NCI-H2196 (cell line): ENCODE results near the gene BLM.
"Not testable (repeated sequence)": the region's sequence is repeated elsewhere in the genome, so short reads cannot be mapped to it uniquely, and the experiment has no call there.

Experiments used
- DNase-seq: peaks from one replicate; lab custom pipeline; 2025; ENCODE audit not compliant: unreplicated experiment; lab: John Stamatoyannopoulos, UW

Gene BLM

GRCh38 chr15:90840157-90840855 lies 123.2 kb downstream of the BLM start:
- DNase-seq, result no peak

GRCh38 chr15:90840954-90841353 lies 123.8 kb downstream of the BLM start:
- DNase-seq, result no peak

GRCh38 chr15:90844696-90845095 lies 127.5 kb downstream of the BLM start:
- no peak for DNase-seq

- no peak for DNase-seq
Observed at GRCh38 chr15:90845201-90845949, 128.2 kb downstream of the BLM start.

- not testable (repeated sequence) for DNase-seq
Observed at GRCh38 chr15:90849424-90849823, 132.3 kb downstream of the BLM start.

GRCh38 chr15:90851114-90851513 lies 134.0 kb downstream of the BLM start:
- no peak for DNase-seq

- DNase-seq, result no peak
Observed at GRCh38 chr15:90851940-90852339, 134.8 kb downstream of the BLM start.

GRCh38 chr15:90855139-90855538 lies 138.0 kb downstream of the BLM start:
- DNase-seq, result no peak

- DNase-seq, result no peak
Observed at GRCh38 chr15:90857337-90857736, 140.2 kb downstream of the BLM start.

GRCh38 chr15:90857883-90858443 lies 140.8 kb downstream of the BLM start:
- DNase-seq, result no peak

- no peak for DNase-seq
Observed at GRCh38 chr15:90859234-90860131, 142.3 kb downstream of the BLM start.

GRCh38 chr15:90860450-90860849 lies 143.3 kb downstream of the BLM start:
- peak; percentile 16 for DNase-seq

- peak; percentile 62 for DNase-seq
Observed at GRCh38 chr15:90860942-90861675, 144.0 kb downstream of the BLM start.

- DNase-seq, result no peak
Observed at GRCh38 chr15:90862487-90862886, 145.3 kb downstream of the BLM start.

- DNase-seq, result no peak
Observed at GRCh38 chr15:90862964-90863778, 146.0 kb downstream of the BLM start.

GRCh38 chr15:90863987-90864386 lies 146.8 kb downstream of the BLM start:
- DNase-seq, result no peak

- DNase-seq, result no peak
Observed at GRCh38 chr15:90864507-90864906, 147.4 kb downstream of the BLM start.

GRCh38 chr15:90865702-90866101 lies 148.6 kb downstream of the BLM start:
- no peak for DNase-seq
